EH (cell line): ENCODE measurements around the gene KIF26B.
"Not testable (repeated sequence)": the region's sequence is repeated elsewhere in the genome, so short reads cannot be mapped to it uniquely, and the experiment has no call there.

Source experiments
- DNase-seq: peaks from one replicate; pipeline ENCODE4 v3.0.0-alpha.2; 2015; ENCODE audit warnings: low read depth

KIF26B gene

DNA sequence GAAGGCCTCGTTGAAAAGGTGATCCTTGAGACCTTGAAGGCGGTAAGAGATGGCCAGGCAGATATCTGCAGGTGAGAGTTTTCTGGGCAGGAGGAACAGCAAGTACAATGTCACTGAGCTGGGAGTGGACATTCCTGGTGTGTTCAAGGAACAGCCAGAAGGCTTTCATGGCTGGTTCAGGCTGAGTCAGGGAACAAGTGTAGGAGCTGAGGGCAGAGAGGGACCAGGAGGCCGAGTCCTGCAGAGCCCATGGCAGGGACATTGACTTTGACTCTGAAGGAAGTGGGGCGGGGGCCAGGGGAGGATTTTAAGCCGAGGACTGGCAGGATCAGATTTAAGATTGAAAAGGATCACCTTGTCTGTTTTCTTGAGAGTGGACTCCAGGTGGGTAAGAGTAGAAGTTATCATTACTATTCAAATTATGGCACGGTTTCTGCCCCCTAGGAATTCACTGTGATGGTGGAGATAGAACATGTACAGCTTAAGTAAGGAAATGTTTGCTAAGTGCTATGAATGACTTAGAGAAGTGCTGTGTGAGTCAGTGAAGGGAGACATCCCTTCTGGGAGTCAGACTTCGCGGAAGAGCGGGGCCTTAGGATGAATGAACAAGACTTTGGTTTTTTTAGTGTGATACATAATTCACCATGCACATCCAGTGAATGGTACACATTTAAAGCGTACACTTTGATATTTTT, 202.3 kb downstream of the KIF26B start:
- DNase-seq = peak; percentile 22

DNA sequence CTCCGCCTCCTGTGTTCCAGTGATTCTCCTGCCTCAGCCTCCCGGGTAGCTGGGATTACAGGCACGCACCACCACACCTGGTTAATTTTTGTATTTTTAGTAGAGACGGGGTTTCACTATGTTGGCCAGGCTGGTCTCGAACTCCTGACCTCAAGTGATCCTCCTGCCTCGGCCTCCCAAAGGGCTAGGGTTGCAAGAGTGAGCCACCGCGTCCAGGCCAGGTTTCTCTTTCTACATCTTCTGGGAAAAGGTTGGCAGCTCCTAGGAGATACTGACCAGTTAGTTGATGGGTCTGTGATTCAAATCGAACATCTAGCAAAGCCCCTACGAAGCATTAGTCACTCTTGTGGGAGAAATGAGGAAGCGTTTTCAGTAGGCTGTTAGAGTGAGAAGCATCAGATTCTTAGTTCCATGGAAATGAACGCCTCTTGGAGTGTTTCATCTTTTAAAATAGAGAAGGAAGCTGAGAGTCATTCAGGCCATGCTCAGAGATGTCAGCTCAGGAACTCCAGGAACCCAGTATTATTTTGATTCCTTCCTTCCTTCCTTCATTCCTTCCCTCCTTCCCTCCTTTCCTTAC, 204.4 kb downstream of the KIF26B start:
- not testable (repeated sequence) for DNase-seq

- no peak for DNase-seq
Measured at GRCh38 chr1:245361065-245361464, 206.3 kb downstream of the KIF26B start.

DNA sequence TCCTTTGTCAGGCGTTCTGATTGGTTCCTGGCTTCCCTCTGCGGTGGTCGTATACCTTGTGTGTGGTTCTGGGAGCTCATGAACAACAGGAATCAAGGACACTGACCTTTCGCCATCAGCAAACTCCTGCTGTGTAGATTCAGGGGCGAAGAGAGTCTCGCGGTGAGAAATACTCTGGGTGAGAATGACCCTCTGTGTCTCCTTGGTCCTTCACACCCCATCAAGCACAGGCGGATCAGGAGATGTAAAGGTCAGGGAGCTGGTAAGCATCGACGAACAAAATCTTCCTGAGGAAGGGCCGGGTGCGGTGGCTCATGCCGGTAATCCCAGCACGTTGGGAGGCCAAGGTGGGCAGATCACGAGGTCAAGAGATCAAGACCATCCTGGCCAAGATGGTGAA, 207.2 kb downstream of the KIF26B start:
- no peak for DNase-seq

- peak; percentile 31 for DNase-seq
Measured at GRCh38 chr1:245363461-245364200, 208.8 kb downstream of the KIF26B start.

DNA sequence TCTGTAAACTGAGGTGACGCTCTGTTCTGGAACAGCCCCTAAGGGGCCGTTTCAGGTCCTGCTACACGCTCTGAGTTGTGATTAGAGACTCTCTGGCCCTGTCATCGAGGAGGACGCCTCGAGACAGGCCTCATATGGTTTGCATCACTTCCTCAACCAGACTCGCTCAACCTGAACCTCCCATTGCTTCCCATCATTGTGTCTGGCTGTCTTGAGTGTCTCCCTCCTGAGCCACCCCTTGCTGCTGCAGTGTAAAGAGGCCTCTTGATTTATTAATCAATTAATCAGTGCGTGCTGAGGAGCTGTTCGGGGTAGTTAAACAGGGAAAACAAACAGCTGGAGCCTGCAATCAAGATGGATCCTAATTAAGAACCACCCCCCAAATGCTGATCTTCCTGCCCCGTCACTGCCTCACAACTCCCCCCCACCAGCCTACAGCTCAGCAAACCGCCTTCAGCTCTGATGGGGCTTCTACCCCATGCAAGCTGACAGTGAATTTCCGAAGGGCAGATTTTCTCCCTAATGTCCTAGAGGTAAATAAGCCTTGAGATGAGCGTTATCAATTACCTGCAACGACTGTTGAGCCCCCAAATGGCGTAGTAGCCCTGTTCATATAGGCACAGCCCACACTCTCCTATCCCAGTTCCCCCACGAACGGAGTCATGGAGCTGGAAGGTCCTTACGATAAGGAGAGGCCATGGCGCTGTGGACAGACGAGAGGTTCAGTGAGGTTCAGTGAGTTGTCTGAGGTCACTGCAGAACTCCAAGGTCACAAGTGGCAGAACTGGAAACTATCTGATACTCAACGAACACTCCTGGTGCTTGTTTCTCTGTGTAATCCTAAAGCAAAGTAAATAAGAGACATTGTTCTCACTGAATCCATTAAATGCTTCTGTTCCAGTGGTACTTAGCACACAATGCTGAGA, 210.6 kb downstream of the KIF26B start:
- no peak for DNase-seq

- no peak for DNase-seq
Measured at GRCh38 chr1:245366886-245367285, 212.1 kb downstream of the KIF26B start.

DNA sequence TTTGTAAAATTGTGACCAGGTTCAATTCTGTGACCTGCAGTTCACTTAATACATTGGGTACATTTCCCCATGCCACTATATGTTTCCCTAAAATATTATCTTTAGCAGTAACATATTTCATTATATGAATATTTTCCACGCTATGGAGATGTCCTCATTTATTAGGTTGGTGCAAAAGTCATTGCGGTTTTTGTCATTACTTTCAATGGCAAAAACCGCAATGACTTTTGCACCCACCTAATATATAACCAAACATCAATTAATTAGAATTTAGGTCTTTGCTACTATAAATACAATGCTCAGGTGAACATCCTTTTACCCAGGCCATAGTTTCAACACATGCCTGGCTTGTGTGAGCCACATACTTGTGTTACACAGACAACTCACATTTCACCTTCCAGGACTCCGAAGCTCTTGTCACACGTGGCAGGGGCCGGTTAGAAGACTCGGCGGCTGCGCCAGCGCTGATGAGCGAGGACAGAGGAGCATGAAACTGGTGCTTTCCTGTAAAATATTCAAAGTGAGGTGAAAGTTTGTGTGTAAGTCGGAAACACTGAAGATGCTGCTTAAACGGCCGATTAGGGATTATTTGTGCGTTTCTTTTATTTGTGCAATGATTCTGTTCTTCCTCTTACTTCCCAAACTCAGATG, 215.5 kb downstream of the KIF26B start:
- no peak for DNase-seq

DNA sequence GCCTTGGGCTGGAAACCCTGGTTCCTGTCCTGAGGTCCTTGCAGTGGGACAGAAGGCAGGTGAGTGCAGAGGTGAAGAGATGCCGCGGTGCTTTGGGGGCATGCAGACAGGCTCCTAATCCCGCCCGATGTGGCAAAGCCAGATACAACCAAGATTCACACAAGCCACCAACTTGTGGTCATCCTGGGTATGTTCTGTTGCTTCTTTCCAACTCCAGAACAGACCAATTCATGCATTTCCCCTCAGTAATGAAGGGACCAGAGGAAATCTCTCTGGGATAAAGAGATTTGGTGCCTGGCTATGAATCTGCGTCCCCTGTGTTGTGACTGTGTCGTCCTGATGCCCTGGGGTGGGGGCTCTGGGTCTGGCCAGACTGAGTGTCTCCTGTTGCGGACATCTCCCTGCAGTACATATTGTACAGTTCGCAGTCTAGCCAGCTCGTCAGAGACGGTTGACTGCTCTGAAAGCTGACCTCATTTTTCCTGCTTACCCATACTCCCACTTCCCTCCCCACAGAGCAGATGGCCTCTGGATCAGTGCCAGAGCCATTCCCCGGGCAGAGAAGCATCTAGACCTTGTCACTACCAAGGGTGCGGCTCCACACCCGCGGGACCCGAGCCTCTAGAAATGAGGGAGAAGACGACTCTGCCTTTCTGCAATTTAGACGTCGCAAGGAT, 216.3 kb downstream of the KIF26B start:
- DNase-seq = no peak

DNA sequence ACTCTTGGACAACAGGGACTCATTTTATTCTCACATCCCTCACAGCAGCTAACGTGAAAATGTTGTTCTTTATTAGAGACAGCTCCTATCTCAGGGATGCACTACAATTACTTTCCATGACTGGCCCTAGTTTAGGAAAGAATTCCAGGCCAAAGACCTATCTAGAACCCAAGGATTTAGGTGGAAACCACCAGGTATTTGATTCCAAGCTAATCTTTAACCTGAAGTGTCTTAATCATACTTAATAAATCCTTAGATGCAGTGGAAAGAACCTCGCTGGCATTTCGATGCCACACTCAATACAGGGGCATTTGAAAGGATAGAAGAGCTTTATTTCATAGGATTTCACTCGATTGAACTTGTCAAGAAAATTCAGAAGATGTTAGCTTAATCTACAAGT, 218.3 kb downstream of the KIF26B start:
- DNase-seq = no peak

DNA sequence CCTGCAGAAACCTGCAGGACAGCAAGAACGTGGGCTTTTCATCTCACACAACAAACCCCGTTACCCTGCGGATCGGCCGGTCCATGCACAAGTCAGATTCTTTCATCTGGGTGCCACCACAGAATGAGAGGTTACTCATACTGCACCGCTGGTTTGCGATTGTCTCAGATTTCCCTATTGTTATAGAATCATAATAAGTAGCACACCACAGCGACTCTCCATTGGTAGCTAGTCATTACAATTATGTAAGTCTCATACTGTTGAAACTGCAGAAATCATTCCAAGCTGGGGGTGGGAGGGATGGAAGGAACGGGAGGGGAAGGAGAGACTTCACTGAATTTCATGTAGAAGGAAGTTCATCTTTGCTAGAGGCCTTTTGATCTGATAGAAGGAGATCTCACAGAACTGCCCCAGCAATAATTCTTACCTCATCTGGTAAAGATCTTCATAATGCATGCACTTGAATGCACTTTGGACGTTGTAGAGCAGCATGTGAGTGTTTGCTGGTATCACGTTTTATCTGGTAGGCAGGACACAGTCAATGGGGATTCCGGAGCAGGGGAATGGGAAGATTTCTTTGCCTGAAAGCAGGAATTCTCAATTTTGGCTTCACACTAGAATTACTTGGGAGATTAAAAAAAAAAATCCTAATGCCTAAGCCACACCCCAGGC, 221.1 kb downstream of the KIF26B start:
- no peak for DNase-seq

DNA sequence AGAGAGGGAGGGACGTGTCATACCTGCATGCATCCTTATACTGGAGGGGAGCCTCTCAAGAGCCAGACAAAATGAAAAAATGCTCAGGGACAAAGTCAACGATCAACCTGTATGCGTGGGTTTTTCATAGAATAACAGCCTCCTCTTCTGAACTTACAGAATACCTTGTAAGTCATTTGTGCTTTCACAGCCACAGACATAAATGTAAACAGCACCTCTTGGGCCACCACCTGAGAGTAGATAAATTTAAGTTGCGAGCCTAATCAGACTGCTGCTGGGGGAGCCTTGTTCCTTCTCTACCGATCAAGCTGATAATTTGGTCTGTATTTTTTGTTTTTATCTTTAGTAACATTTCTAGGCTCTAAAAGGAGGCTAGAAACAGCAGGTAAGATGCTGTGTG, 223.1 kb downstream of the KIF26B start:
- no peak for DNase-seq

- peak; percentile 18 for DNase-seq
Measured at GRCh38 chr1:245378311-245378722, 223.5 kb downstream of the KIF26B start.

DNA sequence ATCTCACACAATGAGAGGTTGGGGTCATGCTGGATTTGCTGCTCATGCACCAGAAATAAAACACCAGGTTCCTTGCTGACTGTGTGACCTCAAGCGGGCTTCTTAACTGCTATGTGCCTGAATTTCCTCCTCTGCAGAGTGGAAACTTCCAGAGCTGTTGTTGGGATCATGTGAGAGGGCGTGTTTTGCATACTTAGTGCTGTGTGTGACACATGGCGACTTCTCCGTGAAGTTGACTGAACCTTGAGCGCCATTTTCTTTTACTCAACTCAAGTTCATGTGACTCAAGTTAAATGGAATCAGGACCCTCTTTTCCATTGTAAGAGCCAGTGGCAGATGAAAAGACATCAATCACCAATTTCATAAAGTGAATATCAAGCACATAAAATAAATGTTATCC, 224.0 kb downstream of the KIF26B start:
- DNase-seq = no peak

DNA sequence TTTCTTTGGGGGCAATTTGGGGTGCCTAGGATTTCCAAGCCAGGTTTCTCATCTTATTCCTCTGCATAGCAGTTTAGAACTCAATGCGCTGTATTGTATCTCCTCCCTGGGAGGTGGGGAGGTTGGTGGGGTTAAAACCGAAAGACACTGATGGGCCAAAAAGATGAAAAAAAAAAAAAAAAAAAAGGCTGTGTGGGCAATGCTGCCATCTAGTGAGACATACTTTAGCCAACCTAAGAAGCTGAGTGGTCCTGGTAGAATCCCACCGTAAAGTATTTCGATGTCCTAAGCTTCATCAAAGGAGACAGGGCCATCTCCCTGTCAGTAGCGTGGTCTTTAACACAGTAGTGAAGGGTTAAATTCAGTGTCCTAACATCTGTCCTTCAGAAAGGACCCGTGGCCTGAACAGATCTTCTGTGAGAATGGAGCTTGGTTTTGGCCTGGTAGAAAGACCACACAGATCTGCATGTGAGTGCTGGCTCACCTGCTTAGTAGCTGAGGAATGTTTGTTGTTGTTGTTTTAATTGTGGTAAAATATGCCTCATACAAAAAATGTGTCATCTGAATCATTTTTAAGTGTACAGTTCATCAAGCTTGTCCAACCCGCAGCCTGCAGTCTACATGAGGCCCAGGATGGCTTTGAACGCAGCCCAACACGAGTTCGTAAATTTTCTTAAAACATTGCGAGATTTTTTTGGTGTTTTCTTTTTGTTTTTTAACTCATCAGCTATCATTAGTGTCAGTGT, 226.2 kb downstream of the KIF26B start:
- no peak for DNase-seq

GRCh38 chr1:245382981-245383380, 228.2 kb downstream of the KIF26B start:
- no peak for DNase-seq

DNA sequence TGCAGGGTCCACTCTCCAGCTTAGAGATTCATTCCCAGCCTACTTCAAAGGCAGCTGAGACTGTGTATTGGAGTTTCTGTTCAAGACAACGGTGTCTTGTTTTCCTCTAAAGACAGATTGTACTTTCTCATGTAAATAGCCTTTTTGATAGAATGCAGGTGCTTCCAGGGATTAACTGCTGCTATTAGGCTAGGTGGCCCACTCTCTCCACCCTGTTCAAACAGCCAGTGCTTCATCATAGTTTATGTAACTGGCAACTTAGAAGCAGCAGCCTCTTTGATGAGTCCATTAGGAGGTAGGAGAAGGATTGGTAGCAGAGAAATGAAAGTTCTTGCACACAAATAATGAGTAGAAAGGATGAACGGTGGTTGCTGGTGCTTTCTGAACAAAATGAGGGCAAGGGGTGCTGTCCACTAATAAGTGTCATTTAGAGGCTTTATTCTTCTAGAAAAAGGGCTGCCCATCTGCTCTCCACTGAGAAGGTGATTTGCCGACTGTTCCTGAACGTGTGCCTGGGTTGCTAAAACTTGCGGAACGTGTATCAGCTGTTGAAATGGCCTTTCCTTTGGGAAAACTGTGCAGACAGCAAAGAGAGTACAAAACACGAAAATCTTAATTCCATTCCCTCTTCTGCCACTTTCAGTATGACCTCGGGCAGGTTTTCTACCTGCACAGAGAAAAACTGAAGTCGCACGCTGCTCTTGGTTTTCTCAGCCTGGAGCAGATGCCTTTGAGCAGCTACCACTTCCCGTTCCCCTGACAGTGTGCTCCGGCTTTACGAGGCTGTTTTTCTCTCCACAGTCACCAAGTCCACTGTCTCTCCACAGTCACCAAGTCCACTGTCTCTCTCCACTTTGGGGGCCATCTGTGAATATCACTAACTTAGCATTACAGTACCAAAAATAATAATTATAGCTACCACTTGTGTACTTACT, 228.9 kb downstream of the KIF26B start:
- DNase-seq = no peak

- DNase-seq = no peak
Measured at GRCh38 chr1:245386297-245386971, 231.6 kb downstream of the KIF26B start.
